ENCODE data around the gene PDK4. TPM values are rescaled to one million over a fixed set of nuclear protein-coding genes. Genes with fewer than 3 reads are reported as not detected.

Gene PDK4
- total and polyA plus RNA-seq, 2 donors from 2014 or later, result 45.0 to 106 TPM

- no peak overlapping the region for H3K27ac ChIP-seq (ENCODE audit: low read depth in 2 of 2, low read length in 2 of 2)
- no peak overlapping the region for H3K4me3 ChIP-seq (ENCODE audit: low read length in 3 of 3)
- peaks cover 0 to 63% (median 56%) of the 10 kb centered on the region in 3 donors for H3K36me3 ChIP-seq (ENCODE audit: control insufficient read depth in 2 of 3, insufficient read depth in 3 of 3, low read length in 3 of 3)
- peaks cover 0 to 4% (median 3%) of the 10 kb centered on the region in 3 donors for H3K4me1 ChIP-seq (ENCODE audit: control insufficient read depth in 2 of 3, insufficient read depth in 2 of 3, low read depth in 1 of 3, low read length in 3 of 3)
- TF ChIP-seq CTCF (IDR thresholded peaks at IDR 0.05; ENCODE audit: borderline replicate concordance, extremely low read depth, insufficient read depth), result no peak
- H3K9me3 ChIP-seq (ENCODE audit: control insufficient read depth in 2 of 3, insufficient read depth in 1 of 3, low read length in 3 of 3), result no peaks in the 10 kb centered on the region
- intact Hi-C loops (cut with DNase I), result no loop called here
- DNase-seq, result no peak
- no peaks in the 10 kb centered on the region for H3K27me3 ChIP-seq (ENCODE audit: control insufficient read depth, insufficient read depth, low read length)
- no peak for FAIRE-seq
- no peak overlapping the region for H3K9ac ChIP-seq (ENCODE audit: low read length in 3 of 3)
These were observed 9.4 kb downstream of the PDK4 start for GRCh38 chr7:95586951-95587301.

DNA sequence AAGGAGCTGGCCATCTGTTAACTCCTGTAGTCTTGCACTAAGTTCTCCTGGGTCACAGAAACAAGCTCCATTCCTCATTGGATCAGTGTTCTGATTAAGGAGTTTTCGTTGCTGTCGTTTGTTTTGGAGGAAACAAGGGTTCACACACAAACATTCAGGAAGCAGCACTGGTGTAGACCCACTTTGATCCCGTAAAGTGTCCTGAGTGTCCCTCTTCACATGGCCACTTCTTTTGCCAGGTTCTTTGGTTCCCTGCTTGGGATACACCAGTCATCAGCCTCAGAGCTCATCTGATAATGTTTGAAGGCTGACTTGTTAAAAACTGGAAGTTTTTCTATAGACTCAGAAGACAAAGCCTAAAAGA, 10.9 kb downstream of the PDK4 start:
- H3K4me3 ChIP-seq (ENCODE audit: low read length in 3 of 3), result no peak overlapping the region
- TF ChIP-seq CTCF (IDR thresholded peaks at IDR 0.05; ENCODE audit: borderline replicate concordance, extremely low read depth, insufficient read depth), result no peak
- no peaks in the 10 kb centered on the region for H3K27me3 ChIP-seq (ENCODE audit: control insufficient read depth, insufficient read depth, low read length)
- peaks cover 0 to 50% (median 45%) of the 10 kb centered on the region in 3 donors for H3K36me3 ChIP-seq (ENCODE audit: control insufficient read depth in 2 of 3, insufficient read depth in 3 of 3, low read length in 3 of 3)
- DNase-seq (no peak), FAIRE-seq (no peak)
- no peaks in the 10 kb centered on the region for H3K9me3 ChIP-seq (ENCODE audit: control insufficient read depth in 2 of 3, insufficient read depth in 1 of 3, low read length in 3 of 3)
- intact Hi-C loops (cut with DNase I), result no loop called here
- H3K27ac ChIP-seq (ENCODE audit: low read depth in 2 of 2, low read length in 2 of 2), result no peak overlapping the region
- H3K4me1 ChIP-seq (ENCODE audit: control insufficient read depth in 2 of 3, insufficient read depth in 2 of 3, low read depth in 1 of 3, low read length in 3 of 3), result peaks cover 0 to 4% (median 3%) of the 10 kb centered on the region in 3 donors
- H3K9ac ChIP-seq (ENCODE audit: low read length in 3 of 3), result no peak overlapping the region

GRCh38 chr7:95584769-95585425, 11.4 kb downstream of the PDK4 start:
- no peak for TF ChIP-seq CTCF (IDR thresholded peaks at IDR 0.05; ENCODE audit: borderline replicate concordance, extremely low read depth, insufficient read depth)
- Histone ChIP-seq H3K9ac (ENCODE audit: low read length in 3 of 3) (no peak overlapping the region), H3K36me3 (ENCODE audit: control insufficient read depth in 2 of 3, insufficient read depth in 3 of 3, low read length in 3 of 3) (peaks cover 0 to 49% (median 45%) of the 10 kb centered on the region in 3 donors), H3K4me1 (ENCODE audit: control insufficient read depth in 2 of 3, insufficient read depth in 2 of 3, low read depth in 1 of 3, low read length in 3 of 3) (peaks cover 0 to 4% (median 3%) of the 10 kb centered on the region in 3 donors), H3K27ac (ENCODE audit: low read depth in 2 of 2, low read length in 2 of 2) (no peak overlapping the region), H3K27me3 (ENCODE audit: control insufficient read depth, insufficient read depth, low read length) (no peaks in the 10 kb centered on the region), H3K4me3 (ENCODE audit: low read length in 3 of 3) (no peak overlapping the region), H3K9me3 (ENCODE audit: control insufficient read depth in 2 of 3, insufficient read depth in 1 of 3, low read length in 3 of 3) (no peaks in the 10 kb centered on the region)
- no peak for FAIRE-seq
- intact Hi-C loops (cut with DNase I), result no loop called here
- no peak for DNase-seq

Measured in kidney (tissue), 14 donors.